B cell (primary cell): ENCODE results near the gene CAMTA2. TPM values are rescaled to one million over a fixed set of nuclear protein-coding genes. Genes with fewer than 3 reads are reported as not detected.

ENCODE experiments used
- ATAC-seq: fragments of 200-7000 bp; cut with Tn5 transposase; one replicate; pipeline ENCODE4 v1.10.0; 2021; ENCODE audit warnings: low read depth, mild to moderate bottlenecking, moderate number of reproducible peaks, moderate library complexity
- CTCF ChIA-PET: fragments of 350-600 bp; sonication (Branson Sonifier 250); formaldehyde crosslinking; loops from one replicate; lab custom pipeline; 2021; ENCODE audit warnings: antibody characterized with exemption, inconsistent platforms; lab: Charles Lee
- POLR2A ChIA-PET: fragments of 350-600 bp; sonication (Branson Sonifier 250); formaldehyde crosslinking; loops from one replicate; lab custom pipeline; 2021; ENCODE audit warnings: antibody characterized with exemption; lab: Charles Lee
- DNase-seq: peaks from one replicate; pipeline ENCODE4 v3.0.0; 2013
- H2AFZ ChIP-seq: 2 replicates; pipeline ENCODE4 v1.6.1; 2012; ENCODE audit warnings: mild to moderate bottlenecking, low read depth, low read length; ENCODE audit not compliant: insufficient read depth, poor library complexity, severe bottlenecking
- H3K27ac ChIP-seq, 2 donors: 1 replicate in 1 of 2; 2 replicates in 1 of 2; pipeline ENCODE4 v1.5.1; 2012 to 2013; ENCODE audit warnings: low read length in 2 of 2, mild to moderate bottlenecking in 2 of 2, moderate library complexity in 1 of 2
- H3K27me3 ChIP-seq, 4 experiments: fragments of 200-600 bp in 1 of 4; sonication (generic) in 1 of 4; replicated peaks in 1 of 4; 1 replicate in 2 of 4; 2 replicates in 2 of 4; pipeline versions ENCODE4 v1.6.1 to v1.7.0; 2013 to 2016; ENCODE audit warnings: low read length in 3 of 4, mild to moderate bottlenecking in 2 of 4, mixed read lengths in 1 of 4, moderate library complexity in 1 of 4; ENCODE audit not compliant: insufficient read depth in 4 of 4, control insufficient read depth in 3 of 4; ENCODE audit errors: control extremely low read depth in 1 of 4
- H3K36me3 ChIP-seq, 2 experiments: replicated peaks in 1 of 2; 1 replicate in 1 of 2; 2 replicates in 1 of 2; pipeline versions ENCODE4 v1.6.1 to v1.7.1; 2013; ENCODE audit warnings: low read length in 1 of 2; ENCODE audit not compliant: insufficient read depth in 2 of 2, control insufficient read depth in 1 of 2; ENCODE audit errors: control extremely low read depth in 1 of 2, extremely low read depth in 1 of 2
- H3K4me1 ChIP-seq, 2 donors: fragments of 200-600 bp in 1 of 2; sonication (generic) in 1 of 2; 1 replicate in 1 of 2; 2 replicates in 1 of 2; pipeline versions ENCODE4 v1.5.1 to v1.6.1; 2013 to 2017; ENCODE audit warnings: low read length in 2 of 2; ENCODE audit not compliant: control insufficient read depth in 2 of 2, insufficient read depth in 2 of 2
- H3K4me2 ChIP-seq: replicated peaks from 2 replicates; pipeline ENCODE3; 2012; ENCODE audit warnings: mild to moderate bottlenecking, low read depth, low read length; ENCODE audit not compliant: poor library complexity, severe bottlenecking
- H3K4me3 ChIP-seq, 5 experiments: fragments of 200-600 bp in 1 of 5; sonication (generic) in 1 of 5; 1 replicate in 3 of 5; 2 replicates in 2 of 5; pipeline versions ENCODE4 v1.5.1 to v1.7.0; 2011 to 2016; ENCODE audit warnings: low read length in 4 of 5, mild to moderate bottlenecking in 4 of 5, low read depth in 2 of 5, control low read depth in 1 of 5, moderate library complexity in 1 of 5; ENCODE audit not compliant: insufficient read depth in 1 of 5; ENCODE audit errors: control extremely low read depth in 1 of 5, extremely low read depth in 1 of 5
- H3K79me2 ChIP-seq: fragments of 200-600 bp; sonication (generic); one replicate; pipeline ENCODE4 v1.6.0; 2016; ENCODE audit warnings: low read length; ENCODE audit not compliant: control insufficient read depth, insufficient read depth
- H3K9ac ChIP-seq: fragments of 200-600 bp; sonication (generic); 2 replicates; pipeline ENCODE4 v1.6.1; 2017; ENCODE audit warnings: mild to moderate bottlenecking, low read length, moderate library complexity
- H3K9me3 ChIP-seq, 3 donors: one replicate each; pipeline versions ENCODE4 v1.6.1 to v1.7.1; 2013; ENCODE audit warnings: low read length in 2 of 3; ENCODE audit not compliant: control insufficient read depth in 2 of 3, insufficient read depth in 1 of 3; ENCODE audit errors: control extremely low read depth in 1 of 3
- H4K20me1 ChIP-seq: 2 replicates; pipeline ENCODE4 v1.6.0; 2012; ENCODE audit warnings: mild to moderate bottlenecking, low read length; ENCODE audit not compliant: insufficient read depth, control insufficient read depth, poor library complexity, severe bottlenecking
- H3K27ac Mint-ChIP-seq: one replicate; pipeline ENCODE4 v1.8.0; 2021; ENCODE audit warnings: mixed read lengths
- H3K27me3 Mint-ChIP-seq: one replicate; pipeline ENCODE4 v1.8.0; 2021; ENCODE audit warnings: mixed read lengths
- H3K4me1 Mint-ChIP-seq: one replicate; pipeline ENCODE4 v1.8.0; 2021; ENCODE audit warnings: mixed read lengths
- H3K4me3 Mint-ChIP-seq: one replicate; pipeline ENCODE4 v1.8.0; 2021; ENCODE audit warnings: mixed read lengths
- H3K9me3 Mint-ChIP-seq: one replicate; pipeline ENCODE4 v1.8.0; 2022; ENCODE audit warnings: mixed read lengths; ENCODE audit not compliant: insufficient read depth
- EZH2 ChIP-seq: IDR thresholded peaks from 2 replicates; pipeline ENCODE4 v1.6.1; 2012; ENCODE audit warnings: borderline replicate concordance, low read depth, mild to moderate bottlenecking, moderate library complexity, low read length; ENCODE audit not compliant: insufficient read depth, poor library complexity, severe bottlenecking
- WGBS: methylation state at CpG from one replicate; pipeline ENCODE4 v1.1.5; 2013; ENCODE audit warnings: missing lambda C conversion rate; ENCODE audit not compliant: insufficient coverage; 5-methylcytosine and 5-hydroxymethylcytosine counted together
- intact Hi-C: fragments of 100-400 bp; cut with micrococcal nuclease; formaldehyde crosslinking; loops from one replicate; pipeline ENCODE4 v1.10.0; 2022
- polyA plus RNA-seq: library from polyadenylated mRNA; depleted of rRNA; stranded (reverse); fragments of >200 nt; gene quantifications from 2 replicates; pipeline ENCODE4 v1.2.3, GENCODE V29; 2012
- total RNA-seq, 2 donors: library from RNA; stranded (reverse); fragments of 120-200 nt in 1 of 2; gene quantifications; 1 replicate in 1 of 2; 2 replicates in 1 of 2; pipeline versions ENCODE4 v1.2.3 to v1.2.4, GENCODE V29; 2013 to 2022
- TF ChIP-seq, protein P1 (sequence below): fragments of 200-600 bp; IDR thresholded peaks from one replicate; pipeline ENCODE4 v1.8.0; 2022; ENCODE audit warnings: antibody characterized with exemption, mild to moderate bottlenecking

CAMTA2 gene
- total and polyA plus RNA-seq, 2 donors (not counting 1 experiment from before 2014, with no cell fraction given): 48.3 to 57.9 TPM

DNA sequence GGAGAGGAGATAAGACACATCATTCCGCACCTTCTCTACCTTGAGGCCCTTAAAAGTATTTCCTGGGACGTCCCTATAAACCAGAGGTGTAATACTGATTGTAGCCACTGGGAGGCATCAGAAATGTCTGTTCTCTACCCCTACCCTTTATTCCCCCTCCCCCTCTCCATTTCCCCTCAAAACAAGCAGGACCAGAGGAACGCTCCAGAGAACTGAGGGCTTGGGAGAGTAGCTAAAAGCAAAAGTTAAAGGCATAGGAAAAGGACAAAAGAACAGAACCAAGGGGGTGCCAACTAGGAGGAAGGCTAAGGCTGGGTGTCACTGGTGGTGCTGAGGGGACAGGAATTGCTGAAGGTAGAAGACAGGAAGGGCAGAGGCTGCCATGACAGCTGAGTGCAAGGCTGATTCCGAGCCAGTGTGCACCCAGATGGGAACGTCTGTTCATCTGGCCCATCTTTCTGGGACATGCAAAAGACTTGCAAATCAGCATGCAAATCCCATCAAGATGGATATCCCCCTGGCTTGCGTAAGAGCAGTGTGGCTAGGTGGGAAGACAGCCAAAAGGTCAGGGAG lies 6.7 kb downstream of the CAMTA2 start:
- CTCF ChIA-PET: interaction anchor here (0.6 to 4.3 kb wide), 15 partner anchors 9 to 98 kb away, joined by 3 to 34 read pairs (median 5); partner anchors contain the start of genes RNF167, SLC25A11, SPAG7 and ZFP3
- H3K36me3 ChIP-seq: peaks cover 0 to 44% of the 10 kb centered on the region in 2 experiments

DNA sequence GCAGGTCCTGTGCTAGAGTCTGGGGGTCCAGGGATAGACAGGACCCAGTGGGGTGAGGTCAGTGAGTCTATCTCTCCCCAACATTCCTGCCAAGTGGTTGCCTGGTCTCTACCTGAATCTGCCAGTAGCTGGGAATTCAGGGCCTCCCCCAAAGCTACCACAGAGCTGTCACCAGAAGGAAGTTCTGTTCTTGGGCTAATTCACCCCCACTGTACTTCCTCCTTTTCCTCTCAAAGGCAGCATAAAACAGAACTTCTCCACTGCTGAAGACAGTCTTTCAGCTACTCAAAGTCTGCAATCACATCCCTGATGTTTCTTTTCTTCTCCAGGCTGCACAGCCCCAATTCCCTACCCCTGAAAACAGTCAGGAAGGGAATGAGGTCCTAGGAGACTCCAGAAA lies 8.7 kb downstream of the CAMTA2 start:
- peak; percentile 55 for ATAC-seq

More for the DNA sequence above, 6.7 kb downstream of the CAMTA2 start:
- no peaks in the 10 kb centered on the region for H3K9me3 ChIP-seq
- H4K20me1 ChIP-seq: no peaks in the 10 kb centered on the region
- Mint-ChIP-seq H3K9me3 (no peaks in the 10 kb centered on the region), H3K4me3 (peak overlapping the region; percentile 29), H3K27me3 (no peaks in the 10 kb centered on the region), H3K4me1 (peaks cover 41% of the 10 kb centered on the region), H3K27ac (peak overlapping the region; percentile 87)
- H3K9ac ChIP-seq: no peak overlapping the region
- peak; percentile 75 for ATAC-seq
- no peak overlapping the region for H3K4me3 ChIP-seq
- H3K79me2 ChIP-seq: peaks cover 11% of the 10 kb centered on the region
- H3K4me1 ChIP-seq: peaks cover 18 to 35% of the 10 kb centered on the region in 2 donors
- peak overlapping the region; percentile 32 for H3K4me2 ChIP-seq
- H3K27me3 ChIP-seq: no peaks in the 10 kb centered on the region
- 42% methylated on average over 3 of the region's 6 CpGs for WGBS
- TF ChIP-seq EZH2: no peak
- TF ChIP-seq, protein P1, sequence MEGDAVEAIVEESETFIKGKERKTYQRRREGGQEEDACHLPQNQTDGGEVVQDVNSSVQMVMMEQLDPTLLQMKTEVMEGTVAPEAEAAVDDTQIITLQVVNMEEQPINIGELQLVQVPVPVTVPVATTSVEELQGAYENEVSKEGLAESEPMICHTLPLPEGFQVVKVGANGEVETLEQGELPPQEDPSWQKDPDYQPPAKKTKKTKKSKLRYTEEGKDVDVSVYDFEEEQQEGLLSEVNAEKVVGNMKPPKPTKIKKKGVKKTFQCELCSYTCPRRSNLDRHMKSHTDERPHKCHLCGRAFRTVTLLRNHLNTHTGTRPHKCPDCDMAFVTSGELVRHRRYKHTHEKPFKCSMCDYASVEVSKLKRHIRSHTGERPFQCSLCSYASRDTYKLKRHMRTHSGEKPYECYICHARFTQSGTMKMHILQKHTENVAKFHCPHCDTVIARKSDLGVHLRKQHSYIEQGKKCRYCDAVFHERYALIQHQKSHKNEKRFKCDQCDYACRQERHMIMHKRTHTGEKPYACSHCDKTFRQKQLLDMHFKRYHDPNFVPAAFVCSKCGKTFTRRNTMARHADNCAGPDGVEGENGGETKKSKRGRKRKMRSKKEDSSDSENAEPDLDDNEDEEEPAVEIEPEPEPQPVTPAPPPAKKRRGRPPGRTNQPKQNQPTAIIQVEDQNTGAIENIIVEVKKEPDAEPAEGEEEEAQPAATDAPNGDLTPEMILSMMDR: peak; percentile 77
- DNase-seq: peak; percentile 66
- intact Hi-C loops: loop anchor here (1.0 to 5.0 kb wide), 3 partner anchors 13 to 82 kb away; partner anchors contain the start of gene SPAG7
- H3K27ac ChIP-seq: no peak overlapping the region
- no peak overlapping the region for H2AFZ ChIP-seq
- POLR2A ChIA-PET: no interaction called here

More for the DNA sequence above, 8.7 kb downstream of the CAMTA2 start:
- Mint-ChIP-seq H3K27ac (peak overlapping the region; percentile 78), H3K27me3 (no peaks in the 10 kb centered on the region), H3K4me1 (peaks cover 40% of the 10 kb centered on the region), H3K9me3 (no peaks in the 10 kb centered on the region), H3K4me3 (no peak overlapping the region)
- peaks cover 0 to 61% of the 10 kb centered on the region in 2 experiments for H3K36me3 ChIP-seq
- H3K4me2 ChIP-seq: peak overlapping the region; percentile 55
- H3K27ac ChIP-seq: peak overlapping the region; percentile 23 to 29
- peaks cover 11% of the 10 kb centered on the region for H3K79me2 ChIP-seq
- no peaks in the 10 kb centered on the region for H3K9me3 ChIP-seq
- intact Hi-C loops: no loop called here
- no peaks in the 10 kb centered on the region for H4K20me1 ChIP-seq
- H3K9ac ChIP-seq: peak overlapping the region; percentile 13
- peaks cover 18 to 35% of the 10 kb centered on the region in 2 donors for H3K4me1 ChIP-seq
- POLR2A ChIA-PET: interaction anchor here (0.6 to 1.2 kb wide), 3 partner anchors 11 to 73 kb away, joined by 3 to 4 read pairs (median 4); partner anchors contain the start of genes RNF167, SLC25A11 and SPAG7
- peak overlapping the region; percentile 13 for H2AFZ ChIP-seq
- peak; percentile 76 for DNase-seq
- H3K27me3 ChIP-seq: no peaks in the 10 kb centered on the region
- CTCF ChIA-PET: interaction anchor here (0.7 to 4.3 kb wide), 9 partner anchors 9 to 104 kb away, joined by 3 to 34 read pairs (median 5); partner anchors contain the start of genes CAMTA2, CHRNE, RNF167 and SLC25A11
- TF ChIP-seq EZH2: no peak
- TF ChIP-seq, protein P1: no peak
- H3K4me3 ChIP-seq: peak overlapping the region in 1 of 5 experiments; percentile 15
